Caco-2 (cell line): ENCODE results near the gene SPESP1. TPM values are rescaled to one million over a fixed set of nuclear protein-coding genes. Genes with fewer than 3 reads are reported as not detected.

Experiments
- BruUV-seq: library from RNA; stranded (reverse); fragments of 400-500 nt; replicated peaks from 2 replicates; lab custom pipeline; 2021; lab: Mats Ljungman, UMichigan
- CTCF ChIA-PET: fragments of 300-600 bp; sonication (Branson Sonifier 250); formaldehyde crosslinking; loops from one replicate; lab custom pipeline; 2022; ENCODE audit warnings: antibody characterized with exemption; lab: Charles Lee
- POLR2A ChIA-PET: fragments of 300-600 bp; sonication (Branson Sonifier 250); formaldehyde crosslinking; loops from one replicate; lab custom pipeline; 2022; ENCODE audit warnings: antibody characterized with exemption; lab: Charles Lee
- DNase-seq, 2 experiments: peaks; one replicate each; pipeline versions ENCODE4 v3.0.0 to v3.0.0-alpha.2; 2020 to 2022
- H3K27me3 ChIP-seq: replicated peaks from 2 replicates; pipeline ENCODE4 v1.6.0; 2011; ENCODE audit warnings: low read length; ENCODE audit not compliant: control insufficient read depth, insufficient read depth
- H3K36me3 ChIP-seq: 2 replicates; pipeline ENCODE4 v1.5.1; 2011; ENCODE audit warnings: low read length; ENCODE audit not compliant: control insufficient read depth, insufficient read depth
- H3K4me1 ChIP-seq: fragments of 250-450 bp; sonication (Bioruptor Pico); 2 replicates; pipeline ENCODE4 v1.5.1; 2020; ENCODE audit warnings: mild to moderate bottlenecking
- H3K4me3 ChIP-seq: 2 replicates; pipeline ENCODE4 v1.5.1; 2011; ENCODE audit warnings: low read depth, mild to moderate bottlenecking, control low read depth, low read length
- H3K9me3 ChIP-seq: fragments of 250-450 bp; sonication (Bioruptor Pico); 2 replicates; pipeline ENCODE4 v1.5.1; 2020; ENCODE audit warnings: mild to moderate bottlenecking, moderate library complexity
- H3K27ac Mint-ChIP-seq: one replicate; pipeline ENCODE4 v1.8.0; 2022; ENCODE audit warnings: mixed read lengths; ENCODE audit not compliant: unreplicated experiment
- H3K27me3 Mint-ChIP-seq: one replicate; pipeline ENCODE4 v1.8.0; 2022; ENCODE audit warnings: mixed read lengths; ENCODE audit not compliant: insufficient read depth, unreplicated experiment
- H3K36me3 Mint-ChIP-seq: one replicate; pipeline ENCODE4 v1.8.0; 2022; ENCODE audit warnings: mild to moderate bottlenecking, mixed read lengths; ENCODE audit not compliant: insufficient read depth, unreplicated experiment
- H3K4me1 Mint-ChIP-seq: one replicate; pipeline ENCODE4 v1.8.0; 2022; ENCODE audit warnings: low read depth, mixed read lengths; ENCODE audit not compliant: unreplicated experiment
- H3K4me3 Mint-ChIP-seq: one replicate; pipeline ENCODE4 v1.8.0; 2022; ENCODE audit warnings: mild to moderate bottlenecking, moderate library complexity, mixed read lengths; ENCODE audit not compliant: unreplicated experiment
- H3K9me3 Mint-ChIP-seq: one replicate; pipeline ENCODE4 v1.8.0; 2022; ENCODE audit warnings: mixed read lengths; ENCODE audit not compliant: unreplicated experiment
- intact Hi-C: fragments of 100-400 bp; cut with micrococcal nuclease; formaldehyde crosslinking; loops from one replicate; pipeline ENCODE4 v1.10.0; 2022; ENCODE audit not compliant: unreplicated experiment
- total RNA-seq: library from RNA; stranded (reverse); gene quantifications from 2 replicates; pipeline ENCODE4 v1.2.3, GENCODE V29; 2022
- TF ChIP-seq, protein P1 (sequence below), 2 experiments: fragments of 200-600 bp in 1 of 2; IDR thresholded peaks; 1 replicate in 1 of 2; 2 replicates in 1 of 2; pipeline versions ENCODE4 v1.5.1 to v1.8.0; 2011 to 2022; ENCODE audit warnings: antibody characterized with exemption in 1 of 2, control low read depth in 1 of 2, inconsistent platforms in 1 of 2, low read depth in 1 of 2, low read length in 1 of 2, mild to moderate bottlenecking in 1 of 2, moderate library complexity in 1 of 2; ENCODE audit not compliant: insufficient read depth in 1 of 2, severe bottlenecking in 1 of 2, unreplicated experiment in 1 of 2

Gene SPESP1
- total RNA-seq, 1 experiment from 2014 or later: not detected

DNA sequence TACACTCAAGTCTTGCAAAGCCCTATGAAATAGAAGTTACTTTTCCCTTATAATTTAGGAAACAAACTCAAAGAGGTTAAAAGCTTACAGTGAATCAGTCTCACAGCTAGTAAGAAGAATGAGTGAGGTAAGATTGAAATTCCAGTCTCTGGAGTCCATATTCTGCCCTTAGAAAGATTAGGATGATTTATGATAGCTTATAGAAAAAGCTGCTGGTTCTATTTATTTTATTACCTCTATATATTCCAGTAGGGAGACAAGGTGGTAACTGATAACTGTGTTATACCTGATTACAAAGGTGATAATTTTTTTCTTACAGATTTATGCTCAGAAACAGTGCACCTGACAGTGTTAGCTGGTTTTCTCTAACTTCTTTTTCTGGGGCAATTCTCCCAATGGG, 34.1 kb upstream of the SPESP1 start:
- peaks cover 6% of the 10 kb centered on the region for H3K4me1 Mint-ChIP-seq
- no peak overlapping the region for H3K27ac Mint-ChIP-seq
- no peaks in the 10 kb centered on the region for H3K9me3 Mint-ChIP-seq
- H3K9me3 ChIP-seq: no peaks in the 10 kb centered on the region
- H3K4me3 ChIP-seq: no peak overlapping the region
- POLR2A ChIA-PET: no interaction called here
- peaks cover 12% of the 10 kb centered on the region for H3K27me3 Mint-ChIP-seq
- H3K4me3 Mint-ChIP-seq: no peak overlapping the region
- BruUV-seq: no TSS peak
- no peak for DNase-seq
- intact Hi-C loops: no loop called here
- no peaks in the 10 kb centered on the region for H3K27me3 ChIP-seq
- H3K36me3 ChIP-seq: no peaks in the 10 kb centered on the region
- CTCF ChIA-PET: no interaction called here
- peaks cover 10% of the 10 kb centered on the region for H3K4me1 ChIP-seq
- TF ChIP-seq, protein P1, sequence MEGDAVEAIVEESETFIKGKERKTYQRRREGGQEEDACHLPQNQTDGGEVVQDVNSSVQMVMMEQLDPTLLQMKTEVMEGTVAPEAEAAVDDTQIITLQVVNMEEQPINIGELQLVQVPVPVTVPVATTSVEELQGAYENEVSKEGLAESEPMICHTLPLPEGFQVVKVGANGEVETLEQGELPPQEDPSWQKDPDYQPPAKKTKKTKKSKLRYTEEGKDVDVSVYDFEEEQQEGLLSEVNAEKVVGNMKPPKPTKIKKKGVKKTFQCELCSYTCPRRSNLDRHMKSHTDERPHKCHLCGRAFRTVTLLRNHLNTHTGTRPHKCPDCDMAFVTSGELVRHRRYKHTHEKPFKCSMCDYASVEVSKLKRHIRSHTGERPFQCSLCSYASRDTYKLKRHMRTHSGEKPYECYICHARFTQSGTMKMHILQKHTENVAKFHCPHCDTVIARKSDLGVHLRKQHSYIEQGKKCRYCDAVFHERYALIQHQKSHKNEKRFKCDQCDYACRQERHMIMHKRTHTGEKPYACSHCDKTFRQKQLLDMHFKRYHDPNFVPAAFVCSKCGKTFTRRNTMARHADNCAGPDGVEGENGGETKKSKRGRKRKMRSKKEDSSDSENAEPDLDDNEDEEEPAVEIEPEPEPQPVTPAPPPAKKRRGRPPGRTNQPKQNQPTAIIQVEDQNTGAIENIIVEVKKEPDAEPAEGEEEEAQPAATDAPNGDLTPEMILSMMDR (IDR thresholded peaks at IDR 0.05; ENCODE audit: insufficient read depth in 1 of 2, low read depth in 1 of 2, low read length in 1 of 2, severe bottlenecking in 1 of 2, unreplicated experiment in 1 of 2): no peak
- no peaks in the 10 kb centered on the region for H3K36me3 Mint-ChIP-seq

DNA sequence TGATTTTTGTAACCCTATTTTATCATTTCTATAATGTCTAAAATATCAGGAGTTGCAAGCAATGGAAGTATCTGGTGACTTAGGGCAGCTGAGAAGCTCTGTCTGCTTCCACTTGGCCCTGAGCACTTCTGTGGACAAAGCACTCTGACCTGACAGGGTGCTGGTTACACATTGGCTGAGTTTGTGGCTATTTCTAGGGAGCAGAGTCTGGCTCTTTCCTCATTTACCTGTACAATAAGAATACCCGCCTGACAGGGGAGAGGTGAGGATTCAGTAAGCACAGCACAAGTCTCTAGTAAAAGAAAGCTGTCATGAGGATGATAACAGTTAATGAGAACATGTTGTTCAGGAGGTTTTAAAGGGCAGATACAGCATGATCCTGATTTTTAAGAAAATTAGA, 33.3 kb upstream of the SPESP1 start:
- H3K9me3 ChIP-seq: no peaks in the 10 kb centered on the region
- intact Hi-C loops: no loop called here
- H3K4me1 Mint-ChIP-seq: peaks cover 6% of the 10 kb centered on the region
- H3K36me3 ChIP-seq: no peaks in the 10 kb centered on the region
- CTCF ChIA-PET: no interaction called here
- H3K27me3 Mint-ChIP-seq: peaks cover 12% of the 10 kb centered on the region
- no peak for DNase-seq
- H3K9me3 Mint-ChIP-seq: no peaks in the 10 kb centered on the region
- no TSS peak for BruUV-seq
- POLR2A ChIA-PET: interaction anchor here (0.6 kb wide), 1 partner anchor 572 kb away, joined by 12 read pairs; no protein-coding TSS in a partner anchor
- H3K27ac Mint-ChIP-seq: no peak overlapping the region
- H3K36me3 Mint-ChIP-seq: no peaks in the 10 kb centered on the region
- H3K4me3 ChIP-seq: no peak overlapping the region
- TF ChIP-seq, protein P1 (IDR thresholded peaks at IDR 0.05; ENCODE audit: insufficient read depth in 1 of 2, low read depth in 1 of 2, low read length in 1 of 2, severe bottlenecking in 1 of 2, unreplicated experiment in 1 of 2): no peak
- no peak overlapping the region for H3K4me3 Mint-ChIP-seq
- peaks cover 10% of the 10 kb centered on the region for H3K4me1 ChIP-seq
- no peaks in the 10 kb centered on the region for H3K27me3 ChIP-seq

DNA sequence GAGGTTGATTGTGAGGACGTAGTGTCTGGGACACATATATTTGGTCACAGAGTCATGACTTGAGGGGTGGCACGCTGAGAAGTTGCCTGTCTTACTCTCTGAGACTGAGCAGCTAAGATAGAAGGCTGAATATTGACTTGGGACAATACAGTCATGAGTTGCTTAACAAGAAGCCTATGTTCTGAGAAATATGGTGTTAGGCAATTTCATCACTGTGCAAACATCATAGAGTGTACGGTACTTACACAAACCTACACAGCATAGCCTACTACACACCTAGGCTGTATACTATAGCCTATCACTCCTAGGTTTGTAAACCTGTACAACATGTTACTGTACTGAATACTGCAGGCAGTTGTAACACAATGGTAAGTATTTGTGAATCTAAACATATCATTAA, 30.3 kb upstream of the SPESP1 start:
- TF ChIP-seq, protein P1 (IDR thresholded peaks at IDR 0.05; ENCODE audit: insufficient read depth in 1 of 2, low read depth in 1 of 2, low read length in 1 of 2, severe bottlenecking in 1 of 2, unreplicated experiment in 1 of 2): no peak

More for the DNA sequence above, 30.3 kb upstream of the SPESP1 start:
- peaks cover 10% of the 10 kb centered on the region for H3K4me1 ChIP-seq
- DNase-seq: peak in 1 of 2 experiments; percentile 19
- intact Hi-C loops: no loop called here
- Mint-ChIP-seq H3K4me1 (peaks cover 6% of the 10 kb centered on the region), H3K27ac (peak overlapping the region; percentile 42), H3K4me3 (no peak overlapping the region), H3K36me3 (no peaks in the 10 kb centered on the region), H3K9me3 (no peaks in the 10 kb centered on the region), H3K27me3 (peaks cover 2% of the 10 kb centered on the region)
- no peaks in the 10 kb centered on the region for H3K27me3 ChIP-seq
- no peaks in the 10 kb centered on the region for H3K36me3 ChIP-seq
- CTCF ChIA-PET: interaction anchor here (1.0 kb wide), 1 partner anchor 24 kb away, joined by 7 read pairs; no protein-coding TSS in a partner anchor
- H3K9me3 ChIP-seq: no peaks in the 10 kb centered on the region
- POLR2A ChIA-PET: no interaction called here
- H3K4me3 ChIP-seq: no peak overlapping the region
- no TSS peak for BruUV-seq
